Stimulated activated CD8-positive, alpha-beta memory T cell treated with anti-CD3 and anti-CD28 coated beads, Interleukin-15, amount 100 ng/mL, for 4 hours (primary cell): ENCODE measurements around the gene EHMT1.
"Not testable (repeated sequence)": the region's sequence is repeated elsewhere in the genome, so short reads cannot be mapped to it uniquely, and the experiment has no call there.

Experiments
- DNase-seq, 2 donors: peaks; one replicate each; pipeline ENCODE4 v3.0.0-alpha.2; 2020; ENCODE audit warnings: low read depth in 2 of 2

The EHMT1 gene

GRCh38 chr9:137804908-137805630 is 186.3 kb downstream of the EHMT1 start:
- DNase-seq, result no peak

GRCh38 chr9:137807721-137808703 is 189.2 kb downstream of the EHMT1 start:
- DNase-seq, result no peak

GRCh38 chr9:137809040-137809576 is 190.3 kb downstream of the EHMT1 start:
- DNase-seq, result no peak

- not testable (repeated sequence) for DNase-seq
These were observed 191.1 kb downstream of the EHMT1 start for GRCh38 chr9:137809726-137810450.

GRCh38 chr9:137811283-137811870 is 192.6 kb downstream of the EHMT1 start:
- no peak for DNase-seq

- no peak for DNase-seq
These were observed 193.7 kb downstream of the EHMT1 start for GRCh38 chr9:137812356-137813023.

- no peak for DNase-seq
These were observed 194.4 kb downstream of the EHMT1 start for GRCh38 chr9:137813167-137813566.

GRCh38 chr9:137813651-137814415 is 195.0 kb downstream of the EHMT1 start:
- no peak for DNase-seq

GRCh38 chr9:137814436-137814835 is 195.6 kb downstream of the EHMT1 start:
- DNase-seq, result no peak

GRCh38 chr9:137814841-137815240 is 196.0 kb downstream of the EHMT1 start:
- no peak for DNase-seq

- no peak for DNase-seq
These were observed 196.8 kb downstream of the EHMT1 start for GRCh38 chr9:137815256-137816255.

GRCh38 chr9:137816531-137817235 is 197.9 kb downstream of the EHMT1 start:
- no peak for DNase-seq

GRCh38 chr9:137817236-137818200 is 198.7 kb downstream of the EHMT1 start:
- no peak for DNase-seq

GRCh38 chr9:137818286-137818685 is 199.5 kb downstream of the EHMT1 start:
- no peak for DNase-seq

- no peak for DNase-seq
These were observed 201.5 kb downstream of the EHMT1 start for GRCh38 chr9:137820161-137820855.
